ENCODE measurements around the gene CPLX1.

CPLX1 gene

DNA sequence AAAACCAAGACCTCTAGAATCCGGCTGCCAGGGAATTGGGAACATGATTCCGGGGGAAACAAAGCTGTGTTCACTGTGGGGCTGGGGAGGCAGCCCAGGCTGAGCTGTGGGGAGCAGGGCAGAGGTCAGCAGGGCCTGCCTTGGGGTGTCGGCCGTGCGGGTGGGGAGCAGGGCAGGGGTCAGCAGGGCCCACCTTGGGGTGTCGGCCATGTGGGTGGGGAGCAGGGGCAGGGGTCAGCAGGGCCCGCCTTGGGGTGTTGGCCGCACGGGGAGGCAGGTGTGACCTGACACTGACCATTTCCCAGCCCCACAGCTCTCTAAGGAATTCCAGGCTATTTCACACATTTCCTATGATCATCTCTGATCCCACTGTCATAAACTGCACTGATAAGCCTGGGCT lies 45.6 kb upstream of the CPLX1 start:
- TF ChIP-seq TCF12 (IDR thresholded peaks at IDR 0.05; ENCODE audit: low read depth) (no peak), RAD21 (IDR thresholded peaks at IDR 0.05; ENCODE audit: low read depth) (no peak), CREB1 (IDR thresholded peaks at IDR 0.05; ENCODE audit: low read depth) (no peak), TAF1 (IDR thresholded peaks at IDR 0.05; ENCODE audit: low read depth) (no peak), TEAD4 (IDR thresholded peaks at IDR 0.05) (no peak), NFIC (IDR thresholded peaks at IDR 0.05) (no peak), FOXM1 (IDR thresholded peaks at IDR 0.05; ENCODE audit: borderline replicate concordance, low read depth) (no peak), EP300 (IDR thresholded peaks at IDR 0.05; ENCODE audit: borderline replicate concordance) (no peak), EGR1 (IDR thresholded peaks at IDR 0.05) (no peak), CEBPB (IDR thresholded peaks at IDR 0.05) (no peak), ZBTB7A (IDR thresholded peaks at IDR 0.05; ENCODE audit: low read depth) (no peak), YY1 (IDR thresholded peaks at IDR 0.05; ENCODE audit: low read depth) (no peak)
- TF ChIP-seq, protein P1, sequence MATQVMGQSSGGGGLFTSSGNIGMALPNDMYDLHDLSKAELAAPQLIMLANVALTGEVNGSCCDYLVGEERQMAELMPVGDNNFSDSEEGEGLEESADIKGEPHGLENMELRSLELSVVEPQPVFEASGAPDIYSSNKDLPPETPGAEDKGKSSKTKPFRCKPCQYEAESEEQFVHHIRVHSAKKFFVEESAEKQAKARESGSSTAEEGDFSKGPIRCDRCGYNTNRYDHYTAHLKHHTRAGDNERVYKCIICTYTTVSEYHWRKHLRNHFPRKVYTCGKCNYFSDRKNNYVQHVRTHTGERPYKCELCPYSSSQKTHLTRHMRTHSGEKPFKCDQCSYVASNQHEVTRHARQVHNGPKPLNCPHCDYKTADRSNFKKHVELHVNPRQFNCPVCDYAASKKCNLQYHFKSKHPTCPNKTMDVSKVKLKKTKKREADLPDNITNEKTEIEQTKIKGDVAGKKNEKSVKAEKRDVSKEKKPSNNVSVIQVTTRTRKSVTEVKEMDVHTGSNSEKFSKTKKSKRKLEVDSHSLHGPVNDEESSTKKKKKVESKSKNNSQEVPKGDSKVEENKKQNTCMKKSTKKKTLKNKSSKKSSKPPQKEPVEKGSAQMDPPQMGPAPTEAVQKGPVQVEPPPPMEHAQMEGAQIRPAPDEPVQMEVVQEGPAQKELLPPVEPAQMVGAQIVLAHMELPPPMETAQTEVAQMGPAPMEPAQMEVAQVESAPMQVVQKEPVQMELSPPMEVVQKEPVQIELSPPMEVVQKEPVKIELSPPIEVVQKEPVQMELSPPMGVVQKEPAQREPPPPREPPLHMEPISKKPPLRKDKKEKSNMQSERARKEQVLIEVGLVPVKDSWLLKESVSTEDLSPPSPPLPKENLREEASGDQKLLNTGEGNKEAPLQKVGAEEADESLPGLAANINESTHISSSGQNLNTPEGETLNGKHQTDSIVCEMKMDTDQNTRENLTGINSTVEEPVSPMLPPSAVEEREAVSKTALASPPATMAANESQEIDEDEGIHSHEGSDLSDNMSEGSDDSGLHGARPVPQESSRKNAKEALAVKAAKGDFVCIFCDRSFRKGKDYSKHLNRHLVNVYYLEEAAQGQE (IDR thresholded peaks at IDR 0.05; ENCODE audit: low read depth): no peak
- TF ChIP-seq, protein P2, sequence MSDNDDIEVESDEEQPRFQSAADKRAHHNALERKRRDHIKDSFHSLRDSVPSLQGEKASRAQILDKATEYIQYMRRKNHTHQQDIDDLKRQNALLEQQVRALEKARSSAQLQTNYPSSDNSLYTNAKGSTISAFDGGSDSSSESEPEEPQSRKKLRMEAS (IDR thresholded peaks at IDR 0.05): no peak
- TF ChIP-seq, protein P3, sequence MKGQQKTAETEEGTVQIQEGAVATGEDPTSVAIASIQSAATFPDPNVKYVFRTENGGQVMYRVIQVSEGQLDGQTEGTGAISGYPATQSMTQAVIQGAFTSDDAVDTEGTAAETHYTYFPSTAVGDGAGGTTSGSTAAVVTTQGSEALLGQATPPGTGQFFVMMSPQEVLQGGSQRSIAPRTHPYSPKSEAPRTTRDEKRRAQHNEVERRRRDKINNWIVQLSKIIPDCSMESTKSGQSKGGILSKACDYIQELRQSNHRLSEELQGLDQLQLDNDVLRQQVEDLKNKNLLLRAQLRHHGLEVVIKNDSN (IDR thresholded peaks at IDR 0.05): no peak

DNA sequence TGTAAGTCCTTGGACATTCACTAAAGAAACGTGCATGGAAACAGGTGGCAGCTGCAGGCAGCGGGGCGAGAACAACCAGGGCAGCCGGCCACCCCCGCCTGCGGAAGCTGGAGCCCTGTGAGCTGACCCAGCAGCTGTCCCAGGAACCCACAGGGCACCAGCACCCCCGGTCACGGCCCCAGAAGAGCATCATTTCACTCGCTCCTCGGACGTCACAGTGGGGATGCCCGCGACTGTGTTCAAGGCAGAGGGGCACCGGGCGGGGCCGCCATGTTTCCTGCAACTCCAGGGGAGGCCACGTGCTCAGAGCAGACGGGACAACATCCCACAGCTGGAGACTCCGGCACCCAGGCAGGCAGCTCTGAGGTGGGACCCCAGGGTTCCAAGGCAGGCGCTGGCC lies 45.0 kb upstream of the CPLX1 start:
- TF ChIP-seq TAF1 (IDR thresholded peaks at IDR 0.05; ENCODE audit: low read depth): no peak
- TF ChIP-seq TCF12 (IDR thresholded peaks at IDR 0.05; ENCODE audit: low read depth): no peak
- TF ChIP-seq, protein P2 (IDR thresholded peaks at IDR 0.05): no peak
- TF ChIP-seq ZBTB7A (IDR thresholded peaks at IDR 0.05; ENCODE audit: low read depth): no peak
- TF ChIP-seq, protein P1 (IDR thresholded peaks at IDR 0.05; ENCODE audit: low read depth): no peak
- no peak for TF ChIP-seq RAD21 (IDR thresholded peaks at IDR 0.05; ENCODE audit: low read depth)
- no peak for TF ChIP-seq CREB1 (IDR thresholded peaks at IDR 0.05; ENCODE audit: low read depth)
- no peak for TF ChIP-seq CEBPB (IDR thresholded peaks at IDR 0.05)
- TF ChIP-seq, protein P3 (IDR thresholded peaks at IDR 0.05): no peak
- no peak for TF ChIP-seq FOXM1 (IDR thresholded peaks at IDR 0.05; ENCODE audit: borderline replicate concordance, low read depth)
- TF ChIP-seq TEAD4 (IDR thresholded peaks at IDR 0.05): no peak
- TF ChIP-seq YY1 (IDR thresholded peaks at IDR 0.05; ENCODE audit: low read depth): no peak
- TF ChIP-seq EP300 (IDR thresholded peaks at IDR 0.05; ENCODE audit: borderline replicate concordance): no peak
- no peak for TF ChIP-seq NFIC (IDR thresholded peaks at IDR 0.05)

DNA sequence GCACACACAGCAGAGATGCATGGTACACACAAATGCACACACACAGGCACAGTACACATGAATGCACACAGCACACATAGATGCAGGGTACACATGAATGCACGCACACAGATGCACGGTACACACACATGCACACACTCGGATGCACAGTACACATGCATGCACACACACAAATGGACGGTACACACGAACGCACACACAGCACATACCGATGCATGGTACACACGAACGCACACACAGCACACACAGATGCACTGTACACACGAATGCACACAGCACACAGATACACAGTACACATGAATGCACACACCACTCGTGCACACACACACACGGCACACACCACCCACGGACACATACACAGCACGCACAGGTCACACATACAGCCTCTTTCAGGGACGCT lies 43.8 kb upstream of the CPLX1 start:
- TF ChIP-seq, protein P3 (IDR thresholded peaks at IDR 0.05): no peak
- TF ChIP-seq, protein P2 (IDR thresholded peaks at IDR 0.05): no peak
- no peak for TF ChIP-seq TEAD4 (IDR thresholded peaks at IDR 0.05)
- TF ChIP-seq ZBTB7A (IDR thresholded peaks at IDR 0.05; ENCODE audit: low read depth): no peak
- TF ChIP-seq CREB1 (IDR thresholded peaks at IDR 0.05; ENCODE audit: low read depth): no peak
- no peak for TF ChIP-seq YY1 (IDR thresholded peaks at IDR 0.05; ENCODE audit: low read depth)
- no peak for TF ChIP-seq CEBPB (IDR thresholded peaks at IDR 0.05)
- TF ChIP-seq RAD21 (IDR thresholded peaks at IDR 0.05; ENCODE audit: low read depth): no peak
- no peak for TF ChIP-seq TAF1 (IDR thresholded peaks at IDR 0.05; ENCODE audit: low read depth)

DNA sequence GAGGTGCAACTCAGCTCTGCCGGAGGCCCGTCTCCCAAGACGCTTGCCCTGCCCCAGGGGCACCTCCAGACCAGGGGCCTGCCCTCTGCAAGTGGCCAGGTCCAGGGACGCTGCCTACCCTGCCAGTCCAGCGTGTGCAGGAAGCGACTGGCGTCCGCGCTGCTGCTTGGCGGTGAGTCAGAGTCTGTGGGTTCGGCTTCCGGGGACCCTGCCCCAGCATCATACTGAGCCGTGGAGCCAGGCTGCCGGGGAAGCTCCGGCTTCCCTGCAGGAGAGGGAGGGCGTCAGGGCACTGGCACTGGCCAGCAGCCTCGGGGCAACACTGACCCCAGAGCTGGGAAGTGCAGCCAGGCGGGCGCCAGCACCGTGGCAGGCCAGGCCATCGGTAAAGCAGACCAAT lies 42.5 kb upstream of the CPLX1 start:
- no peak for TF ChIP-seq CREB1 (IDR thresholded peaks at IDR 0.05; ENCODE audit: low read depth)
- TF ChIP-seq TAF1 (IDR thresholded peaks at IDR 0.05; ENCODE audit: low read depth): no peak
- no peak for TF ChIP-seq YY1 (IDR thresholded peaks at IDR 0.05; ENCODE audit: low read depth)
- no peak for TF ChIP-seq CEBPB (IDR thresholded peaks at IDR 0.05)
- TF ChIP-seq EP300 (IDR thresholded peaks at IDR 0.05; ENCODE audit: borderline replicate concordance): no peak
- no peak for TF ChIP-seq NFIC (IDR thresholded peaks at IDR 0.05)
- no peak for TF ChIP-seq TCF12 (IDR thresholded peaks at IDR 0.05; ENCODE audit: low read depth)
- TF ChIP-seq FOXM1 (IDR thresholded peaks at IDR 0.05; ENCODE audit: borderline replicate concordance, low read depth): no peak
- TF ChIP-seq, protein P3 (IDR thresholded peaks at IDR 0.05): no peak
- TF ChIP-seq EGR1 (IDR thresholded peaks at IDR 0.05): no peak
- TF ChIP-seq, protein P2 (IDR thresholded peaks at IDR 0.05): no peak
- TF ChIP-seq, protein P1 (IDR thresholded peaks at IDR 0.05; ENCODE audit: low read depth): no peak
- no peak for TF ChIP-seq ZBTB7A (IDR thresholded peaks at IDR 0.05; ENCODE audit: low read depth)
- TF ChIP-seq TEAD4 (IDR thresholded peaks at IDR 0.05): no peak
- TF ChIP-seq RAD21 (IDR thresholded peaks at IDR 0.05; ENCODE audit: low read depth): no peak

Data from Ishikawa (cell line).